Fibroblast of lung (primary cell): ENCODE measurements around the gene ASAP2. TPM values are rescaled to one million over a fixed set of nuclear protein-coding genes. Genes with fewer than 3 reads are reported as not detected.

ENCODE experiments used
- DNase-seq, 2 donors: peaks; one replicate each; pipeline versions ENCODE4 v3.0.0 to v3.0.0-alpha.2; 2010; ENCODE audit warnings: low read depth in 2 of 2
- H2AFZ ChIP-seq: 2 replicates; pipeline ENCODE4 v1.5.1; 2012; ENCODE audit warnings: low read length, control low read depth, inconsistent platforms
- H3K27ac ChIP-seq: 2 replicates; pipeline ENCODE4 v1.5.1; 2011; ENCODE audit warnings: low read length, control low read depth; ENCODE audit not compliant: insufficient read depth
- H3K27me3 ChIP-seq: 2 replicates; pipeline ENCODE4 v1.5.1; 2011; ENCODE audit warnings: mild to moderate bottlenecking, low read length; ENCODE audit not compliant: control insufficient read depth, insufficient read depth
- H3K36me3 ChIP-seq: 2 replicates; pipeline ENCODE4 v1.5.1; 2011; ENCODE audit warnings: low read length; ENCODE audit not compliant: control insufficient read depth, insufficient read depth
- H3K4me1 ChIP-seq: 2 replicates; pipeline ENCODE4 v1.5.1; 2011; ENCODE audit warnings: low read length; ENCODE audit not compliant: control insufficient read depth, insufficient read depth; ENCODE audit errors: extremely low read depth
- H3K4me2 ChIP-seq: 2 replicates; pipeline ENCODE4 v1.5.1; 2011; ENCODE audit warnings: low read length, control low read depth; ENCODE audit not compliant: insufficient read depth; ENCODE audit errors: extremely low read depth
- H3K4me3 ChIP-seq, 4 experiments: fragments of 200-600 bp in 1 of 4; sonication (generic) in 1 of 4; replicated peaks in 1 of 4; 2 replicates each; pipeline ENCODE4 v1.5.1; 2011 to 2016; ENCODE audit warnings: low read length in 4 of 4, low read depth in 3 of 4, mild to moderate bottlenecking in 3 of 4, control low read depth in 2 of 4, inconsistent platforms in 1 of 4, mixed read lengths in 1 of 4; ENCODE audit not compliant: insufficient read depth in 1 of 4; ENCODE audit errors: control extremely low read depth in 1 of 4
- H3K79me2 ChIP-seq: 2 replicates; pipeline ENCODE4 v1.5.1; 2012; ENCODE audit warnings: mild to moderate bottlenecking, low read length, inconsistent platforms; ENCODE audit not compliant: control insufficient read depth, insufficient read depth
- H3K9ac ChIP-seq: 2 replicates; pipeline ENCODE4 v1.5.1; 2011; ENCODE audit warnings: mild to moderate bottlenecking, low read length, control low read depth; ENCODE audit not compliant: insufficient read depth
- H3K9me3 ChIP-seq: 2 replicates; pipeline ENCODE4 v1.5.1; 2012; ENCODE audit warnings: low read depth, low read length; ENCODE audit not compliant: control insufficient read depth, insufficient read depth
- H4K20me1 ChIP-seq: 2 replicates; pipeline ENCODE4 v1.5.1; 2011; ENCODE audit warnings: low read length; ENCODE audit not compliant: control insufficient read depth, insufficient read depth; ENCODE audit errors: extremely low read depth
- CTCF ChIP-seq, 2 donors: IDR thresholded peaks in 1 of 2; conservative IDR thresholded peaks in 1 of 2; 1 replicate in 1 of 2; 2 replicates in 1 of 2; pipeline ENCODE4 v1.5.1; 2011 to 2012; ENCODE audit warnings: low read length in 2 of 2, control low read depth in 1 of 2, inconsistent platforms in 1 of 2, low read depth in 1 of 2, mild to moderate bottlenecking in 1 of 2
- EZH2 ChIP-seq: IDR thresholded peaks from 2 replicates; pipeline ENCODE4 v1.5.1; 2012; ENCODE audit warnings: low read length, control low read depth, mild to moderate bottlenecking; ENCODE audit errors: missing control alignments
- polyA plus RNA-seq, 2 donors: library from polyadenylated mRNA; depleted of rRNA in 1 of 2; stranded (reverse) in 1 of 2; unstranded in 1 of 2; fragments of >200 nt; gene quantifications; 2 replicates each; pipeline ENCODE4 v1.2.1, GENCODE V29; 2011 to 2012; ENCODE audit warnings: missing spikeins in 1 of 2
- total RNA-seq: library from RNA; depleted of rRNA; stranded (reverse); fragments of >200 nt; gene quantifications from 2 replicates; pipeline ENCODE4 v1.2.1, GENCODE V29; 2014

Gene ASAP2
- total and polyA plus RNA-seq, 2 donors (not counting 1 experiment from before 2014, with no cell fraction given) = 19.2 to 19.9 TPM

- H3K27me3 ChIP-seq = no peaks in the 10 kb centered on the region
- H2AFZ ChIP-seq = no peak overlapping the region
- no peaks in the 10 kb centered on the region for H3K79me2 ChIP-seq
- H3K4me3 ChIP-seq = no peak overlapping the region
- TF ChIP-seq EZH2 (no peak), CTCF (conservative IDR thresholded peaks at IDR 0.05 in 1 of 2, IDR thresholded peaks at IDR 0.05 in 1 of 2; ENCODE audit: low read depth in 1 of 2, low read length in 2 of 2) (no peak)
- no peak overlapping the region for H3K27ac ChIP-seq
- peaks cover 9% of the 10 kb centered on the region for H3K4me1 ChIP-seq
- no peak for DNase-seq
- H3K9me3 ChIP-seq = no peaks in the 10 kb centered on the region
- no peak overlapping the region for H3K9ac ChIP-seq
- H4K20me1 ChIP-seq = no peaks in the 10 kb centered on the region
- H3K36me3 ChIP-seq = peaks cover 6% of the 10 kb centered on the region
- no peak overlapping the region for H3K4me2 ChIP-seq
Measured at GRCh38 chr2:9360701-9361100, 154.1 kb downstream of the ASAP2 start.

- Histone ChIP-seq H3K4me3 (no peak overlapping the region), H3K36me3 (peaks cover 9% of the 10 kb centered on the region)
- no peak for DNase-seq
Measured at GRCh38 chr2:9364373-9364772, 157.8 kb downstream of the ASAP2 start.

GRCh38 chr2:9364791-9365497, 158.3 kb downstream of the ASAP2 start:
- TF ChIP-seq CTCF (conservative IDR thresholded peaks at IDR 0.05 in 1 of 2, IDR thresholded peaks at IDR 0.05 in 1 of 2; ENCODE audit: low read depth in 1 of 2, low read length in 2 of 2) (no peak), EZH2 (no peak)
- Histone ChIP-seq H3K4me1 (peaks cover 9% of the 10 kb centered on the region), H3K27me3 (no peaks in the 10 kb centered on the region), H3K27ac (no peak overlapping the region), H3K4me3 (no peak overlapping the region), H3K9me3 (no peaks in the 10 kb centered on the region), H3K36me3 (peaks cover 7% of the 10 kb centered on the region), H2AFZ (no peak overlapping the region), H3K4me2 (no peak overlapping the region), H3K79me2 (no peaks in the 10 kb centered on the region), H4K20me1 (no peaks in the 10 kb centered on the region), H3K9ac (no peak overlapping the region)
- no peak for DNase-seq

More at GRCh38 chr2:9364373-9364772, 157.8 kb downstream of the ASAP2 start:
- H3K9ac ChIP-seq = no peak overlapping the region
- no peaks in the 10 kb centered on the region for H3K79me2 ChIP-seq
- no peak overlapping the region for H3K27ac ChIP-seq
- H4K20me1 ChIP-seq = no peaks in the 10 kb centered on the region
- H3K9me3 ChIP-seq = no peaks in the 10 kb centered on the region
- peaks cover 9% of the 10 kb centered on the region for H3K4me1 ChIP-seq
- no peak overlapping the region for H3K4me2 ChIP-seq
- H2AFZ ChIP-seq = no peak overlapping the region
- H3K27me3 ChIP-seq = no peaks in the 10 kb centered on the region
- TF ChIP-seq EZH2 = no peak
- TF ChIP-seq CTCF (conservative IDR thresholded peaks at IDR 0.05 in 1 of 2, IDR thresholded peaks at IDR 0.05 in 1 of 2; ENCODE audit: low read depth in 1 of 2, low read length in 2 of 2) = no peak
